Glomerular visceral epithelial cell (primary cell): Measurements from ENCODE around the gene IQGAP2.

Experiments used
- DNase-seq: peaks from one replicate; pipeline ENCODE4 v3.0.0-alpha.2; 2016; ENCODE audit errors: extremely low spot score

Gene IQGAP2

DNA sequence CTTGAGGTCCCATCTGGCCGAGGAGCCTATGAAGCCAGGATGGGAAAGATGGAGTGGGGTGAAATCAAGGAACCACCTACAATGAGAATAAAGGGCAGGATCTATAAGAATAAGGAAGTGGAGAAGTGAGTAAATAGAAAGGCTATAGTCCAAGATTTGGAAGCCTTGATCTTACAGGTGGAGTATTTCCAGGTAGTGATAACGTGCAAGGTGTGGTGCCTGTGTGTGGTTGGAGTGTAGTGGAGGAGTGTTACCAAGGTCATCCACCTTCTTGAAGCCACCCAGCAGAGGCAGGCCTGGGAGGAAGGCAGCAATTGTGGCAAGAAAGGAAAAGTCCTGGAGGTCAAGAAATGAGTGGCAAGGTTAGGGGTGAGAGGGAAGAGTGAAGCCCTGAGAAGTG is 72.9 kb downstream of the IQGAP2 start:
- DNase-seq: no peak

DNA sequence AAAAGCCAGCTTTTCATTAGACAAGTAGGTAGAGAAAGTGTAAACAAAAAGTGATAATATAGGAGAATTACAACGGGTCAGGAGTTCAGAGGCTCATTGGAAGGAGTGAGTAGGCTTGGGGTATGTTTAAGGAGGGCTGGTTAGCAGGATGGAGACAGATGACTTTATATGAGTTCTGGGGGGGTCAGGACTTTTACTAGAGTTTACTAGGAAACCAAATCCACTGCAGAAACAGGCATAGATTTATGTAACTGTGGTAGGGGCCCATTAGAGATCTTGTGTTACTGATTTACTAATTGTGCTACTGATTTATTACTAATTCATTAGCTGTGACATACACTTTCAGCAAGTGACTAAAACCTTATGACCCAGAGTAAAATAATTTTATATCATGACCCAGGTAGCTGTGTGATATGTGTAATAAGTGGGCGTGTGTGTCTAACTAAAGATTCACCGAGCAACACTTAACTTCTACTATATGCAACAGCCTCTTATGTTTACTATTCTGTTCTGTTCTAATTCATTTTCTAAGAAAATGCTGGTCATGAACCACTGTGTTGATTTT is 73.5 kb downstream of the IQGAP2 start:
- DNase-seq: no peak

DNA sequence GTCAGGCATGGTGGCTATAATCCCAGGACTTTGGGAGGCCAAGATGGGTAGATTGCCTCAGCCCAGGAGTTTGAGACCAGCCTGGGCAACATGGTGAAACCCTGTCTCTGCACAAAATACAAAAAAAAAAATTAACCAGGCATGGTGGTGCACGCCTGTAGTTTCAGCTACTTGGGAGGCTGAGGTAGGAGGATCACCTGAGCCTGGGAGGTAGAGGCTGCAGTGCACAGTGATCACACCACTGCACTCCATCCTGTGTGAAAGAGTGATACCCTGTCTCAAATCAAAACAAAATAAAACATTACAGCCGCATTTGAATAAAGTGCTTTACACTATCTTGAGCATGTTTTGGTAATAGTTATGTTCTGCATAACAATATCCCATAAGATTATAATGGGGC is 74.0 kb downstream of the IQGAP2 start:
- DNase-seq: no peak

DNA sequence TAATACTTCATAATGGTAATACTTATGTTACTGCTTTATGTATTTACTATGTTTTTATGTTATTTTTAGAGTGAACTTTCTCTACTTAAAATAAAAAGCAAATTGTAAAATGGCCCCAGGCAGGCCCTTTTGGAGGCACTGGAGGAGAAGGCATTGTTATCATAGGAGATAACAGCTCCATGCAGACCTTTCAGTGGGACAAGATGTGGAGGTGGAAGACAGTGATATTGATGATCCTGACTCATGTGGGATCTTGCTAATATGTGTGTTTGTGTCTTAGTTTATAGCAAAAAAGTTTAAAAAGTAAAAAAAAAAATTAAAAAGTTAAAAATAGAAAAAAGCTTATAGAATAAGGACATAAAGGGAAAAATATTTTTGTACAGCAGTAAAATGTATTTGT is 74.5 kb downstream of the IQGAP2 start:
- no peak for DNase-seq

DNA sequence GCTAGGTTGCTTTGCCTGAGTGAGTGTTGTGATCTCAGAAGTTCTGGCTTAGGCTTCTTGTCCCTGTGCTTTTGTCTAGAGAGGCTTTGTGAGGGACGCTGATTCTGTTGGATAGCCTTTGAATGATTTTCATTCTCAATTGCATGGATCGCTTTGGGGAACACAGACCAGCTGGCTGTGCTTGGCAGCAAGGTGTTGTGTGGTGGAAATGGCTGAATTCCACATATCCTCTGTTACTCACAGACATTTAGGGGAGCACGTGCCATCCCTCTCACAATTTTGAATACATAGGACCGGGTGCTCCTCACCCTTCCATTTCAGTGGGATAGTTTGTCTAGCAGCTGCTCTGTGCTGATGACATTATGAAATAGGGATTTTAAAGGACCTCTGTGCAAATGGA is 76.2 kb downstream of the IQGAP2 start:
- no peak for DNase-seq

DNA sequence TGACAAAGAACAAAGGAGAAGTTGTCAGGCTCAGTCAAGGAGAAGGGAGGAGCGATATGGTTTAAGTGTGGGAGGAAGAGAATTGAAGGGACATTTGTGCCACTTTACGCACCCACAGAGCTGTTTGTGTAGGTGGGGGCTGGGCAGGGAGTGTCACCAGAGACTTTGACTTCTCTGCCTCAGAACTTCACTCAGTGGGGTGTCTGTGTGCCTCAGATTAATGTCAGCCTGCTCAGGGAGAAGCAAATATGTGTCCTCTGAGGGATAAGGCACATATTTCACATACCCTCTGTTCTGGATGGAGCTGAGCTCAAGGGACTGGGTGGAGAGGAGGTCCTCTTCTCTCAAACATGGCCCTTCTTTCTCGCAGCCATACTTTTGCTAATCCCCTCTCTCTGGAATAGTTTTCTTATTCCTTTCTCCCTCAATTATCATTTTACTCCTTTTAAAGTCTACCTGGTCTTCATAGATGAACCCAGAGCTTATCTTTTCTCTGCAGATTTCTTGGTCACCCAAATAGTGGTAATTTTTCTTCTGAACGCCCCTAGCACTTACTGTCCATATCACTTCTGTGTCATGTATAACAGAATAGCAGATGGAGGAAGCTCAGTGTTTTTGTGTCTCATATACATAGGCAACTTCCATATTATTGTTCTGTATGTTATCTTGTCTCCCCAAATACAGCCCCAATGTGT is 77.0 kb downstream of the IQGAP2 start:
- no peak for DNase-seq

DNA sequence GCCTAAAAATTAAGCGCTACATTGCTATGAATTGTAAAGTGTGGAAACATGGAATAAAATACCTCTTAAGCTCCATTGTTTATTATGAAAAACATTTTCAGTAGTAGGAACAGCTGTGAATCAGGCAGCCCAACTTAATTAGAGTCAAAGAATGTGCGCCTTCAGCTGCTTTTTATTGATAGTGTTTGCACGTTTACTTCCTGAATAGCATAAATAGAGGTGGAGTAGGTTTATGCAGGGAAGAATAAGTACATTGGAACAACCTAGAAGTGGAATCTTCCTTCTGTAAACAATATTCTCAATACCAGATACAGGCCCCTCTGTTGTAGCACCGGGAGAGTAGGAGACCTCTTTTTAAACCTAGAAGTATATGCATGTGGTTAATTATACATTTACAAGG is 79.9 kb downstream of the IQGAP2 start:
- DNase-seq: no peak

DNA sequence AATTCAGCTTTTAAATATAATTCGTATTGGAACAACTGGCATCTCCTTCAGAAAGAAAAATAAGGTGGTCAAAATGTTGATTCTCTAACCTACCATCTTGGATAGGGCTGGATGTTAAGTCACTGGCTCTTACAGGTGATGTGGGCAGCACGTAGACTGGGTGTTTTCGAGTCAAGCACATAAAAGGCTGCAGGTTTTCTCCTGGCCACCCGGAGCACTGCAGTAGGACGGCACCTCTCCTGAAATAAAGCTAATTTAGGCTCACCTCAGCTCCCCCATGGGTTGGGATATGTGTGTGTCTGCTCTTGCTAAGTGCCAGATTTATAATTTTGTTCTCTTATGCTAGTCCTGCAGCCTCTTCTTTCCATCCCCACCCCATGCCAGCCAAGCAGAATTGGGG is 80.3 kb downstream of the IQGAP2 start:
- no peak for DNase-seq

DNA sequence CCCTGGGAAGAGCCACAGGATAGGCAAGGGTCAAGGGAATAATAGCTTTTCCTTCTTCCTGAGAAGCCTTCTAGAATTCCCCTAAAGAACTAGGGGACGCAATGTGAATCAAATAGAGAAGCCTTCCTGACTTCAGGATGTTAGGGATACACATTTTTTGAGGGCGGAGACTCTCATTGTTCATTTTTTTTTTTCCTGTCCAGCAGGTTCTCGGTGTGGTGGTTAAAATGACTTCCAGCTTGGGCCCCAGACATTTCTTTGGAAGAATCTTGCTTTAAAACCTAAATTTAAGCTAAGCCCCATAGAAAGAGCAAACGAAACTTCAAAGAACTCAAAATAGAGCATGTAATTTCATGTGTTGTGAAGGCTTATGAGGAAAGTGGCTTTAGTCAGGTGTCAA is 80.8 kb downstream of the IQGAP2 start:
- no peak for DNase-seq

DNA sequence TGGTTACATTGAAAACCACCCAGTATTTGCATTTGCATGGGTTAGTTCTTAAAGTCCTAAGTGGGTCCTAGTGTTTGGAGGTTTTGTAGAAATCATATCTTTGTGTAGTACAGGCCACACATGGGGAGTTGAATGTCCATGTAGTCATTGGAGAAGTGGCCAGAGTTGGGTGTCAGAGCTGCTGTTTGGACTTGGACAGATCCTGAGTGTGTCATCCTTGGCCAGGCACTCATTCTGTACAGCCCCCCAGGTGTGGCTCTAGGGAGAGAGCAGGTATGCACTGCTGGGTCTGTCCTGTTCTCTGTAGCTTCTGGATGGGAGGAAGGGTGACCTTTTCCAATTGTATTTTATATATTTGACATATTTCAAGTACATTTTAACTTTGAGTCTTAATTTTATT is 82.4 kb downstream of the IQGAP2 start:
- no peak for DNase-seq

DNA sequence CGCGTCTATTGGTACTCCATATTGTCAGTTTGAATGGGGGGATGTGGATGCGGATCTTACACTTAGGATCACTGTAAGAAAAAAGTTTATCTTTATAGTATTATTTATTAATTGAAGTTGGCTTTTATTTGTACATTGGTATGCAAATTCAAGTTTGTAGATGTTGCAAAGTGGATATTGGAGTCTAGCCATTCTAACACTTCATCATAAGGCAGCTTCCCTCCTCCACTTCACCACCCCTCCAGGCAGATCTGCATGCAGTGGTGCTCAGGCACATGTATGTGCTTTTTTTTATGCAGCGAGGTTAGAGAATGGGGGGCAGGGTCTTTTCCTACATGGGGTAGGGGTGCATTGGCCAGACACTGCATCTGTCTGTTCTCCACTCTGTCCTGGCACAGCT is 84.3 kb downstream of the IQGAP2 start:
- no peak for DNase-seq

DNA sequence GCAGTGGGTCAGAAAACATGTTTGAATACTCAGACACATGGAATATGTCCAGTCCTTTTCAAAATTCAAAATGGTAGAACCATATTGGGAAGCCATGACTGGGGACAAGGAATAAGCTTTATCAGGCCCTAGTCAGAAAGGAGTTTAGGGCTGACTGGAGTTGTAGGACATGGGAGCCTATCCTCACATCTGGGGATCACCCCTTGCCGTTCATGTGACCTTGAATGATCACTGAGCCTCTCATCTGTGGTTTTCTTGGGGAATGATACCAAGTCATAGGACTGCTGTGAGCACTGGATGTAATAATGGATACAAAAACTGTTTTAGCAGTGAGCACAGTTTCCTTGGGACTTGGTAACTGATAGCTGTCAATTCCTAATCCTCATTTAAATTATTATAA is 84.7 kb downstream of the IQGAP2 start:
- no peak for DNase-seq

DNA sequence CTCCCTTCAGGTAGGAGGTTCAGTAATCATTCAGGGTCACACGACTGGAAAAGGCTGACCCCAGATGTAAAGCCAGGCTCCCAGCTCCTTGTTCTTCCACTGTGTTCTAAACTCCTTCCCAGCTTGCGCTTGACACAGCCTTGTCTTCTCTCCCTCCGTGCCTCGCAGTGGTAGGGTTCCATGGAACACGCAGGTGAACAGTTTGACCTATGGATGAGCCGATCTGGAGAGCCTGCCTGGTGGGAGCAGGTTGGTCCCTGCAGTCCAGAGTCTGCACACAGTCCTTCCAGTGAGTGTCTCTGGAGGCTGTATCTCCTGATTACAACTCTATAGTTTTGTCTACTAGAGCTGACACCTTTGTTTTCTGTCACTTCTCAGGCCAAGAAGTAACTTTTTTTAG is 85.9 kb downstream of the IQGAP2 start:
- DNase-seq: no peak

DNA sequence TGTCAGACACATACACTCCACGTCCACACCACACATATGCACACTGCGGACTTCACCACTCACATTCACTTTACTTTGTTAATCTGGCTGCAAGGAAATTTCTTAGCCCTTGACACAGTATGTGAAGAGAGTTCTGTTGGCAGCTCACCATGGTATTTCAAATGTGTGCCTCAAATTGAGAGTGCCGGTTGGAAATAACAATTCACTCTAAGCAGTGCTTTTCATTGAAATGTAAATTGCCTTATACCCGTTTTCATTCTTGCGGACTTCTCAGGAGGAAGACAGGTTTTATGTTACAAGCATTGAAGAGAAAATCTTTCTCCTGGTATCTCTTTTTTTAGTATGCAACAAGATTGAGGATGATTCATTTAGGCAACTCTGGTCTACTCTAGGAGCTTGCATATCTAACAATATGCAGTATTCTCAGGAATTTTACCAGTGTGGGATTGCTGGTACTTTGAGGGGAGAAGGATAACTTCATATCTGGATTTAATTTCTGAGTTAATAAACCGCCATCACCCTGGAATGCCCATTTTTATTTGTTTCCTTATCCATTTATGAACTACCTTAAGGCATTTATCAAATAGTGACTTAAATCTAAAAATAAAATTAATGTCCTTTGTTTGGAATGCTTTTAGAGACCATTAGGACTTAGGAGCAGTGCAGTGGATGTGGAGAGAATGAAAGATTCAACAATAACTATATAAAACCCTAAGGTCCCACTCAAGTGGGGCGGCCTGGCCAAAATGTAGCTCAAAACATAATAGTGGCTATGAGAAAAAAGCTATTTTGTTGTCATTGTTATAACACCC is 87.0 kb downstream of the IQGAP2 start:
- DNase-seq: no peak

DNA sequence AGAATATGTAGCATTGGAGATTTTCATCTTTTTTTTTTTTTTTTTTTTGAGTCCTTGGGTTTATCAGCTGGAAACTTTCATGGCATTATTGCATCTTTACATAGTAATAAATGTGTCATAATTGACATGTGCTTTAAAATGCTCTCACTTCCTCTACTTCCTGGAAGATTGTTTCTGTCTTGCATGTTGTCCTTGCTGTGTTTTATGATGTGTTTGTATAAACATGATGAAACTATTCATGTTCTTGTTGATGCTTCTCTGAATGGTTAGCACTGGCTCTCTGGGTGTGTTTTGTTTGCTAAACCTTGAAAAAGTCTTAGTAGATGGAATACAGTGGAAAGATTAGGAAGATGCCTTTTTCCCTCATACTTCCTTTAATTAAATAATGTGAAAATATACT is 87.9 kb downstream of the IQGAP2 start:
- no peak for DNase-seq

DNA sequence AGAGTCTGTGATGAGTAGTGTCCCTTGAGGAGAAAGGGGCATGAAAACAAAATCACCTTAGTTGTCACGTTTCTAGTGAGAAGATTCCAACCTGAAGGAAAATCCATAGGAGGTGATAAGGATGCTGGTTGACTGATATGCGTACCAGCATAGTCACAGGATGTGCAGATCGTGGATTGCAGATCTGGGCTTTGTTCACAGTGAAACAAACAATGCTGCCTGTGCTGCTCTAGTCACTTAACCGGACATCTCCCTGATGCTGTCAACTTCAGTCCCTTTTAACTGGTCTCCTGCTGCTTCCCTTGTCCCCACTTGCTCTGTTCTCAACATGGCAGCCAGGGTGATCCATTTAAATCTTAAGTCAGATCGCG is 89.7 kb downstream of the IQGAP2 start:
- no peak for DNase-seq

DNA sequence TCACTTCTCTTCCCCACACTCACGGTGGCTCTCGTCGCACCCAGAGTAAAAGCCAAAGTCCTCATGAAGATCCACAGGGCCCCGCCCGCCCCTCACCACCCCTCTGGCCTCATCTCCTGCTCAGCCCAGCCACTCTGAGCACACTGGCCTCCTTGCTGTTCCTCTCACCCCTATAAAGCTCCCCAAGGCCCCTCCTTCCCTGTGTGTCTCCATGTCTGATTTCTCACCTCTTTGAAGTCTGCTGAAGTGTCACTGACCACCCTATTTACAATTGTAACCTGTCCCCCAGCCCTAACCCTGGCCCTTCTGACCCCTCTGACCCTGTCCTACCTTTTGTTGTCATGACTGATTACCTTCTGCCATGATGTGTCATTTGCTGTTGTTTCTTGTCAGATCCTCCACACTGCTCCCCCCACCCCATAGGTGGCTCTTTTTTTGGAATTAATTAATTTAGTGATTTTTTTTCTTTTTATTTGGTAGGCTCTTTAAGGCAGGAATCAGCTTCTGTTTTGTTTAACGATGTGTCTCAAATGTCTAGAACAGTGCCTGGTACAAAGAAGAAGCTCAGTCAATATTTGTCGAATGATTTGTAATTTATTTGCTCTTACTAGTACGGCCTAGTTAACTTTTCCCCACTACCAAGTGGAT is 90.2 kb downstream of the IQGAP2 start:
- DNase-seq: no peak

DNA sequence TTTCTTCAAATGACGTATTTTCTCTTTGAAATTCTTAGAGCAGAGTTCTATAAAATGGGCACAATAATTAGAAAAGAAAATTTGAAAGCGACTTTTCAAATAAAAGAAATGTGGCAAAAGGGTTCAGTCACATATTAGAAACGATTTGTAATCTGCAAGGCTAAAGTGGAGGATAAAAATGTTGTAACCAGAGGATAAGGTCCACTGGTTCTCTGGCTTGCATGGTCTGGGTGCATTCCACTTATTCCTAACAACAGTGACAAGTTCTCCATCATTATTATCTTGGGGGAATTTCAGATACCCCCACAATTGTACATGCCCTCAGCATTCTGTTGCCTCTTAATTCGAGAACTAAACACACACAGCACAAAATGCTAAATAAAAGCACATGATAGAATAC is 91.1 kb downstream of the IQGAP2 start:
- no peak for DNase-seq

DNA sequence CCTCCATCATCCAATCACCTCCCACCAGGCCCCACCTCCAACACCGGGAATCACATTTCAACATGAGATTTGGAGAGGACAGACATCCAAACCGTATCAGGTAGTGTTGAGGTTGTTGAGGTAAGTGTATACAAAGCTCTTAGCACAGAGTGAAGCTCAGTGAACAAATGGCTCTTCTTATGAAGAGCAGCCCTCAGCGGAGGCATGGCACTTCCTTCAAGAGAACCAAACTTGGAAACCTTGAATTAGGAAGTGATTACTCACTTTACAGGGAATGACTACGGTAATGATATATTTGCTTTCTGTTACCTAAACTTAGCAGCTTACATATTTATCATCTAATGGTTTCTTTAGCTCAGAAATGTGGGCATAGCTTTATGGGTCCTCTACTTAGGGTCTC is 92.8 kb downstream of the IQGAP2 start:
- no peak for DNase-seq

DNA sequence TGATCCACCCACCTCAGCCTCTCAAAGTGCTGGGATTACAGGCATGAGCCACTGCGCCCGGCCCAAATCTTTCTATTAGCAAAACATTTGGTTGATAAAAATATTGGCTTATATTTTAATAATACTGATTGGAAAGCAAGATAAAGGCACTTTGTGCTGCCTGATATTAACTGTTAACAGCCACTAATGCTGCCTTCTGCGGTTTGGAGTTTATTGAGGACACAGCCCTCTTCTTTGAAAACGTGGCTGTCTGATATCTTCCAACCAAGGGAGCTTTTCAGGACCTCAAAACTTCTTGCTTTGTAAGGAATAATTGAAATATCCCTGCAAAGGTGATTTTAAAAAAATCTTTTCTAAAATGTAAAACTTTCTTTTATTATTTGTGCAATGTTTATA is 94.0 kb downstream of the IQGAP2 start:
- DNase-seq: no peak

DNA sequence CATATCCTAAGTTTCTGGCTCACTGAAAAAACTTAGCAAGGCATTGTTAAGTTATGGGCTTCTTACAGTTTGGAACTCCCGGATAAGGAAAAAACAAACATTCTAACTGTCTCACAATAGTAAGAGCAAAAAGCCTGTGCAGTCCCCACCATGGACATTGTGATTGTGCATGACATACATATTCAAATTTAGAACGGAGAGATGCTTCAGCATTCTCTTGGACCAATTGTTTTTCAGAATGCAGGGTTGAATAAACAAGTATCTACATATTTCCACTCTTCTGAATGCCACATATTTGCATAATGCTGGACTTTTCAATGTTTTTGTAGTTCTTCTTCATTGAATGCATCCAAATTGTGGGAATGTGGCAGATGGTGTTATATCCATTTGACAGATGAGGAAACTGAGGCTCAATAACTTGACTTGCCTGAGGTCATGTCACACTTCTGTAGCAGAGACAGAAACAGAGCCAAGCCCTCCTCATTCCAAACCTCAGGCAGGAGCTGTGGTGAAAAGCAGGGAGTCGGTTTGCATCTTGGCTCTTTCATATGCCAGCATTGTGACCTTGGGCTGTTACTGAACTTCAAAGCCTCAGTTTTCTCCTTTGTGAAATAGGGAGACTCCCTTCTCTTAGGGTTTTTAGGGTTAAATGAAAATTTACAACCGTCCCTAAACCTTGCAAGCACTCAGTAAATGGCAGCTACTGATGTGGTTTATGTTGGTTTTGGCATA is 95.1 kb downstream of the IQGAP2 start:
- DNase-seq: no peak

DNA sequence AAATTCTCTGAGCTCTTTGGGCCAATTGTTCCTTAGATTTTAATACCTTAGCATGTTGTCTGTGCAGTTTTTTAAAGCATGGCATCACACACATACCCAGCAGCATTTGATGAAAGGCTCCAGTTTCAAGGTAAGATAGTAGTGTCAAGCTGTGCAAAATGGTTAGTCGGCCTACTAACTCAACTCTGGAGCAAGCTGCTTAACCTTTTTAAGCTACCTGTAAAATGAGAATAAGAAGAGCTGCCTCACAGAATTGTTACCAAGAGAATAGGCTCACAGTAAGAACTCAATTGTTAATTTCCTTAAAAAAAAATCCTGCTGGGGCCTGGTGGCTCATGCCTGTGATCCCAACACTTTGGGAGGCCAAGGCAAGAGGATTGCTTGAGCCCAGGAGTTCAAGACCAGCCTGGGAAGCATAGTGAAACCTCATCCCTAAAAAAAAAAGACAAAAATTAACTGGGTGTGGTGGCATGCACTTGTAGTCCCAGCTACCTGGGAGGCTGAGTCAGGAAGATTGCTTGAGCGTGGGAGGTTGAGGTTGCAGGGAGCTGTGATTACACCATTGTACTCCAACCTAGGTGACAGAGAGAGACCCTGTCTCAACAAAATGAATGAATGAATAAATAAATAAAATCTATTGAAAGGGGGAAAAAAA is 96.5 kb downstream of the IQGAP2 start:
- DNase-seq: no peak
